Measurements from ENCODE around the gene HOXD13.

DNA sequence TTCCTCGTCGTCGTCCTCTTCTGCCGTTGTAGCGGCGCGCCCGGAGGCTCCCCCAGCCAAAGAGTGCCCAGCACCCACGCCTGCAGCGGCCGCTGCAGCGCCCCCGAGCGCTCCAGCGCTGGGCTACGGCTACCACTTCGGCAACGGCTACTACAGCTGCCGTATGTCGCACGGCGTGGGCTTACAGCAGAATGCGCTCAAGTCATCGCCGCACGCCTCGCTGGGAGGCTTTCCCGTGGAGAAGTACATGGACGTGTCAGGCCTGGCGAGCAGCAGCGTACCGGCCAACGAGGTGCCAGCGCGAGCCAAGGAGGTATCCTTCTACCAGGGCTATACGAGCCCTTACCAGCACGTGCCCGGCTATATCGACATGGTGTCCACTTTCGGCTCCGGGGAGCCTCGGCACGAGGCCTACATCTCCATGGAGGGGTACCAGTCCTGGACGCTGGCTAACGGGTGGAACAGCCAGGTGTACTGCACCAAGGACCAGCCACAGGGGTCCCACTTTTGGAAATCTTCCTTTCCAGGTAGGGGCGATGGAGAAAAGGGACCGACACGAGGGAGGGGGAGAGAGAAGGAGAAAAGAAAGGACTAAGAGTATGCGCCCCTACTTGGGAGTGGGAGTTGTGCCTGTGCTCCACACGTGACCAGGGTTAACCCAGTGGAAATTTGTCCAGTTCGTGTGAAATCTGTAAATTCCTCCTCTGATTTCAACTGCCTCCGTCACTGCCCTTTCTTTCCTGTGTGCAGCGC lies 800 bp downstream of the HOXD13 start:
- TF ChIP-seq, protein P1, sequence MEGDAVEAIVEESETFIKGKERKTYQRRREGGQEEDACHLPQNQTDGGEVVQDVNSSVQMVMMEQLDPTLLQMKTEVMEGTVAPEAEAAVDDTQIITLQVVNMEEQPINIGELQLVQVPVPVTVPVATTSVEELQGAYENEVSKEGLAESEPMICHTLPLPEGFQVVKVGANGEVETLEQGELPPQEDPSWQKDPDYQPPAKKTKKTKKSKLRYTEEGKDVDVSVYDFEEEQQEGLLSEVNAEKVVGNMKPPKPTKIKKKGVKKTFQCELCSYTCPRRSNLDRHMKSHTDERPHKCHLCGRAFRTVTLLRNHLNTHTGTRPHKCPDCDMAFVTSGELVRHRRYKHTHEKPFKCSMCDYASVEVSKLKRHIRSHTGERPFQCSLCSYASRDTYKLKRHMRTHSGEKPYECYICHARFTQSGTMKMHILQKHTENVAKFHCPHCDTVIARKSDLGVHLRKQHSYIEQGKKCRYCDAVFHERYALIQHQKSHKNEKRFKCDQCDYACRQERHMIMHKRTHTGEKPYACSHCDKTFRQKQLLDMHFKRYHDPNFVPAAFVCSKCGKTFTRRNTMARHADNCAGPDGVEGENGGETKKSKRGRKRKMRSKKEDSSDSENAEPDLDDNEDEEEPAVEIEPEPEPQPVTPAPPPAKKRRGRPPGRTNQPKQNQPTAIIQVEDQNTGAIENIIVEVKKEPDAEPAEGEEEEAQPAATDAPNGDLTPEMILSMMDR (IDR thresholded peaks at IDR 0.05 in 4 of 5, conservative IDR thresholded peaks at IDR 0.05 in 1 of 5) = no peak
- TF ChIP-seq POLR2A (IDR thresholded peaks at IDR 0.05) = no peak

Data from gastrocnemius medialis (tissue), 4 donors.